Measurements from ENCODE around the gene PRICKLE4.

The PRICKLE4 gene, protein sequence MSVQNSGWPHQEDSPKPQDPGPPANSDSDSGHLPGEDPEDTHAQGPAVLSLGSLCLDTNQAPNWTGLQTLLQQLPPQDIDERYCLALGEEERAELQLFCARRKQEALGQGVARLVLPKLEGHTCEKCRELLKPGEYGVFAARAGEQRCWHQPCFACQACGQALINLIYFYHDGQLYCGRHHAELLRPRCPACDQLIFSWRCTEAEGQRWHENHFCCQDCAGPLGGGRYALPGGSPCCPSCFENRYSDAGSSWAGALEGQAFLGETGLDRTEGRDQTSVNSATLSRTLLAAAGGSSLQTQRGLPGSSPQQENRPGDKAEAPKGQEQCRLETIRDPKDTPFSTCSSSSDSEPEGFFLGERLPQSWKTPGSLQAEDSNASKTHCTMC

DNA sequence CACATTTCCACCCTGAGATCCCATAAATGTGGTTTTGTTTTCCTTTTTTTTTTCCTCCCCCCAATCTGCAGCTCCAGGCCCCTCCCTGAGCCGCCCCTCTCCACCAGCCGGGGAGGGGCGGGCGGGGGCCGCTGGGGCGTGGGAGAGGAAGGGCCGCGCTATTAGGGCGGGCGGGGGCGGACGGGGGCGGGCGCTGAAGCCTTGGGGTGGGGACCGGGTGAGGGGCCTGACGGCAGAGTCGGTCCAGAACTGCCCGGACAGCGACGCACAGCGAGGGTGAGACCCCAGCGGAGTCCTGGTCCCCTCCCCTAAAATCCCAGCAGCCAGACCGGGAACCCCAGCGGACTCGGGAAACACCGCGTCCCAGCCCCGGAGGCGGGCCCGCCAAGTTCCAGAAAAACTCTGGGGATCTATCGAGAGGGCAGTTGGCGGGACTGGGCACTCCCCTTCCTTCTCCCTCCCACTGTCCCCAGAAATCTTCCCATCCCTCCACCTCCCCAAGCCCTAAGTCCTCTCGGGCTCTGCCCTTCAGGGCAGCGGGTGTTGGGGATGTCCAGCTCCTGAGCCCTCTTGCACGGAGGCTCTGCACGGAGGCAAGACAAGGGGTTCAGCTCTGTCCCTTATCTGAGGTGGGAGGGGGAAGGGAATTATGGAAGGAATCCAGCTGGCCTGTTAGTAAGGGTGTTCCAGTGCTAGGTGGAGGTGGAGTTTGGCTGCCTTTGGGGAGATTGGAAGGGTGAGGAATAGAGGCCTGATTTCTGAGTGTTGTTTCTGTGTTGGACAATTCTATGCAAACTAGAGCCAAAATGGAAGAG is at the start of gene PRICKLE4:
TSS of gene PRICKLE4 (plus strand) at position 232 of the 815 bp plus-strand sequence. CDS start 2,692 bp downstream, outside the sequence.
- DNase-seq: no peak

- no peak for DNase-seq
These were observed 49.0 kb upstream of the PRICKLE4 start for GRCh38 chr6:41731561-41732086.

- DNase-seq: no peak
These were observed 48.4 kb upstream of the PRICKLE4 start for GRCh38 chr6:41732149-41732548.

- no peak for DNase-seq
These were observed 47.8 kb upstream of the PRICKLE4 start for GRCh38 chr6:41732591-41733359.

DNA sequence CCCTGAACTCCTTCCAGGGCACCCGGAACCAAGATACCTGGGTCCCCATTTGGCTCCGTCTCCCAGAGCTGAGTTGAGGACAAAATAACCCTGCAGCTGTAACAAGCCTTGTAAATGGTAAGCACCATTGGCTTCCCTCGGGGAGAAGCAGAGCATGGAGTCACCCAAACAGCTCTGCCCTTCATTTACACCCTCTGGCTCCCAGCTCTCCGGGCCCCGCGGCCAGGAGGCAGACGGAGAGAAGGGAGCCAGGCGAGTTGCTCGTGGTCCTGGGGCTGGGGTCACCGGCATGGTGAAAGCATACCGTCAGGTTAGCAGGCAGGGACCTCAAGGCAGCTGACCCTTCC is 47.2 kb upstream of the PRICKLE4 start:
- DNase-seq: no peak

GRCh38 chr6:41733707-41734665 is 46.6 kb upstream of the PRICKLE4 start:
- DNase-seq: peak; percentile 58

GRCh38 chr6:41734666-41735426 is 45.7 kb upstream of the PRICKLE4 start:
- DNase-seq: peak; percentile 22

- peak; percentile 86 for DNase-seq
These were observed 45.0 kb upstream of the PRICKLE4 start, which contains the start of gene TFEB for GRCh38 chr6:41735427-41736185. Gene TFEB (minus strand): TSS chr6:41735608. CDS start chr6:41691213, 44,395 bp downstream.

GRCh38 chr6:41736186-41736733 is 44.3 kb upstream of the PRICKLE4 start:
- DNase-seq: no peak

DNA sequence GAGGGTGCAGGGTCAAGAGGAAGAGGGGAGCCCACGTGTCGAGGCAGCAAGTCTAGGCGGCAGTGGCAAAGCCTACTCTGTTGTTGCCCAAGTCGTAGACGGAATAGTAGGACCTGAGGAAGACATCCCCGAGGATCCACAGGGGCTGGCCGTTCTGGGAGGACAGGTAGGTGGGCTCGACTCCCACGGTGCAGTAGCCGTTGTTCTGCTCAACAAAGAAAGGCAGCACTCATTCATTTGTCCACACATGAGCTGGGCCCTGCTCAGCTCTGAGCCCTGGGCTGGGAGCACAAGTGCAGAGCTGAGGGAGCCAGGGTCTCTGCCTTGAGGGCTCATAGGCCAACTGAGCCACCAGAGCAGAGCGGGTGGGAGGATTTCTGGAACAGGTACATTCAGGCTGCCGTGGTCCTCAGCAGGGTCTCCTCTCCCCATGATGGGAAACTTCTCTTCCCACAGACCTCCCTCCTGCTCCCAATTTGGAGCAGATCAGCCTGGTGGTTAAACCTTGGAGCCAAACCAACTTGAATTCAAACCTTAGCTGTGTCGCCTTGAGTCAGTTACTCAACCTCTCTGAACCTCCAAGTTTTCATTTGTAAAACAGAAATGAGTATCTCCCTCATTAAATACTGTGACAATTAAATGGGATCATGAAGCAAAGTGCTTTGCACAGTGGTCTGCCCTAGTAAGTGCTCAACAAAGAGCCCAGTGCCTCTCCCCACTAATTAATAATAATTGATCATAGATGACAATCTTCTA is 43.6 kb upstream of the PRICKLE4 start:
- DNase-seq: no peak

DNA sequence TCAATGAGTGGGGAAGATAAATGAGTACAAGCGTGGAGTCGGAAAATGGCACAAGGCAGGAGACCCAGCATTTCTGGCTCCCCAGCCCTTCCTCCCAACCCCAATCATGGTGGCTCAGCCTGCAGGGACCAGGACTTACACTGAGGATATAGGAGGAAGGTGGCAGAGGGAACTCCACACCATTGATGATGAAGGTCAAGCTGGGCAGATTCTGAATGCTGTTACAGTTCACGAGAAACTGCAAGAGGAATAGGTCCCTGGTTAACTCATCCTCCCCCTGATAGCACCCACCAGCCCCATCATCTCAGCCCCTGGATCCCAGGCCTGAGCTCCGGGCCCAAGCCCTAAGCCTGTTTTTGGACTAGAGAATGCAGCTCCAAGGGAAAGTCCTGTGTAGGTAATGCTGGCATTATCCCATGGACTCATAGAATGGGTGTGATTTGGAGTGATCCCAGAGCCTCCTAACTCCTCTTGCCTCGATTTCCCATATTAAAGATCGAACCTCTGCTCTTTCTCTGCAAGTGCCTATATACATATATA is 42.9 kb upstream of the PRICKLE4 start:
- no peak for DNase-seq

- no peak for DNase-seq
These were observed 41.5 kb upstream of the PRICKLE4 start for GRCh38 chr6:41739041-41739440.

GRCh38 chr6:41740366-41741162 is 40.0 kb upstream of the PRICKLE4 start:
- no peak for DNase-seq

GRCh38 chr6:41741625-41742490 is 38.7 kb upstream of the PRICKLE4 start:
- DNase-seq: no peak

DNA sequence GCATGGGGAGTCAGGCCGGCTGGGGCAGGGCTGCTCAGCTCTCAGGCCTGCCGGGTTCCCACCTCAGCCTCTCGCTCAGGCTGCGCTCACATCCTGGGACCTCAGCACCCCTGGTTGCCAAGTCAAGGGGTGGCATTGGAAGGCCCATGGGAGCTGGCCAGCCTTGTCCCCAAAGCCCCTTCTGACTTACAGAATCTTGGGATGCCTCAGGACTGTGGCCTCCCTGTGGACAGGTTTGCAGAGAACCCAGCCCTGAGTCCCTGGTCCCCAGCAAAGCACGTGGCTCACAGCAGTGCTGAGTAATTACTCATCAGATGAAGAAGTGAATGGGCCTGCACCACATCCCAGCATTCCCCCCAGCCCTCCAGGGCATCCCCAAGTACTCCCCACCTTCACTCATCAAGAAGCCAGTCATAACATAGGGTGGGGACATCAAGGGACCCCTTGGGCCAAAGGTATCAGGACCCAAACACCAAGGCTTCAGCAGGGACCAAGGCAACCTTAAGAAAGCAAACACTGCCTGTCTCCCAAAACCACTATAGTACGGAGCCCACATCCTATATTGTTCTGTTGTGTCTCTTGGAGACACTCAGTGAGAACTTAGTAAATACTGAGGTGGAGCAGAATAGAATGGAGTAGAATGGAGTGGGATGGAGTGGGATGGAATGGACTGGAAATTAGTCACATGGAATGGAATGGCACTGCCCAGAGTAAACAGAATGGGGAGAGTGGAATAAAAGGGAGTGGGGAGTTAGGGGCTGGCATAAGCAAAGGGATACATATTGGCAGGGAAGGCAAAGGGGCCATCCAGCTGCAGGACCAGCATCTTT is 37.0 kb upstream of the PRICKLE4 start:
- DNase-seq: no peak

DNA sequence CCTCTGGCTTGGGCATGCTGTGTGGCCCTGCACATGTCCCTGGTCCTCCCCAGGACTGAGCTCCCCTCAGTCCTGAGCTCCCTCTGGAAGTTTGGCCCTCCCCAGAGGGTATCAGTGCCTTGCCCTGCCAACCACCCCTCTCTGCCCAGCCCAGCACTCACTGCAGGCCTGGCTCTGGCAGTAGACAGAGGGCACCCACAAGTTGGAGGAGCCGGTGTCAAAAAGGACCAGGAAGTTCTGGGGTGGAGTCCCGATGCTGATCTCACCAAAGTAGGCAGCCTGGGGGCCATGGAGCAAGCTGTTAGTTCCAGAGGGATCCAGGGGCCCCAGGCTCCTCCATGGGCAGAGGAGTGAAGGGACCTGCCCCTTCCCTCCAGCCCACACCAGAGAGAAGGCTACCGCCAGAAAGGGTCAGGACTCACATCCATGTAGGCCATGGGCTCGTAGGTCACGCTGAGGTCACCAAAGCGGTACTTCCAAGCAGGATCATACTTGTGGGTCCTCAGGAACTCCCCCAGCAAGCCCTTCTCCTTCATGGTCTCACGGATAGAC is 36.3 kb upstream of the PRICKLE4 start:
- no peak for DNase-seq
